H1 (cell line): ENCODE data around the gene ANKUB1.

ENCODE experiments used
- CTCF ChIP-seq, 3 experiments: IDR thresholded peaks; 1 replicate in 2 of 3; 2 replicates in 1 of 3; pipeline versions ENCODE4 v1.5.1 to v1.6.1; 2011; ENCODE audit warnings: low read length in 3 of 3, mild to moderate bottlenecking in 3 of 3, inconsistent platforms in 2 of 3, low read depth in 1 of 3, moderate library complexity in 1 of 3; ENCODE audit not compliant: insufficient read depth in 1 of 3; ENCODE audit errors: control extremely low read depth in 1 of 3
- GABPA ChIP-seq: IDR thresholded peaks from 2 replicates; pipeline ENCODE4 v1.6.1; 2011; ENCODE audit warnings: mild to moderate bottlenecking, low read length, moderate library complexity, borderline replicate concordance; ENCODE audit not compliant: insufficient read depth
- KDM1A ChIP-seq: fragments of 200-600, 300-600 bp; sonication (generic); IDR thresholded peaks from 2 replicates; pipeline ENCODE4 v1.7.1; 2016; ENCODE audit warnings: mild to moderate bottlenecking, low read length, borderline replicate concordance
- POLR2A ChIP-seq, 2 experiments: IDR thresholded peaks; 1 replicate in 1 of 2; 2 replicates in 1 of 2; pipeline ENCODE4 v1.6.1; 2011; ENCODE audit warnings: low read depth in 2 of 2, low read length in 2 of 2, mild to moderate bottlenecking in 2 of 2; ENCODE audit errors: control extremely low read depth in 1 of 2
- TBP ChIP-seq: IDR thresholded peaks from 2 replicates; pipeline ENCODE4 v1.6.1; 2011; ENCODE audit warnings: low read depth, low read length, improper control_type of control experiment
- YY1 ChIP-seq: IDR thresholded peaks from 2 replicates; pipeline ENCODE4 v1.6.1; 2011; ENCODE audit warnings: low read depth, mild to moderate bottlenecking, low read length
- TF ChIP-seq, protein P1 (sequence below): IDR thresholded peaks from 2 replicates; pipeline ENCODE4 v1.6.1; 2011; ENCODE audit warnings: low read length, improper control_type of control experiment

DNA sequence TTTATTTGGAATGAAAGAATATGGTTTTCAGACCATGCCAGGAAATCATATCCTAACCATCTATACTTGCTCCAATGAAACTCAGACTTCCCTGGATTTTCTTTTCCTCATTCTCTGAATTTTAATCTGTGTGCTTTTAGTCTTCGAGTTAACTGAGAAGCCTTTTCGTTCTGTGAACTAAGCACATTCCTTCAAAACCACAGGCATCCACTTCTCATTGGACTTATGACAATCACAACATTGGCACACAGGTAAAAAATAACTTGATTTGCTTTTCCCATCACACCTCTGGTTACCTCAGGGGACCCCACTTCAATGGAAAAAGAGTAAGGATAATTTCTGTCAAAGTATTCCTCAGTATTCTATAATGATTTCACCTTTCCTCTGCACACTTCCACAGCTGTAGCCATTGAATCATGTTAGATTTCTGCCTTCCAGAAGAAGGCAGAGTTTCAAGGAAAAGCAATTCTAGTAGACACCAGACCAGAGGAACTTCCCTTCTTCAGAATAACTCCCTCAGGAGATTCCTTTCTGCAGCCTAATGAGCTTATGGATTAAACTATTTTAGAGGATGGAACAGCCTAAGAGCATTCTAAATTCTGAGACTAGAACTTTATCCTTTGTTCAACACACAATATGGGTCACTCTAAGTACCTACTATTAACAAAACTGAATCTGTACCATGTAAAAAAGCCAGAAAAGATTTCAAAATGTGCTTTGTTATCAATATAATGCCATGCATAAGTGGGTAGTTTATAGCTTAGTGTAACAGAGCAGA is 56.0 kb downstream of the ANKUB1 start:
- no peak for TF ChIP-seq CTCF (IDR thresholded peaks at IDR 0.05; ENCODE audit: control extremely low read depth in 1 of 3, insufficient read depth in 1 of 3, low read depth in 1 of 3, low read length in 3 of 3)
- TF ChIP-seq, protein P1, sequence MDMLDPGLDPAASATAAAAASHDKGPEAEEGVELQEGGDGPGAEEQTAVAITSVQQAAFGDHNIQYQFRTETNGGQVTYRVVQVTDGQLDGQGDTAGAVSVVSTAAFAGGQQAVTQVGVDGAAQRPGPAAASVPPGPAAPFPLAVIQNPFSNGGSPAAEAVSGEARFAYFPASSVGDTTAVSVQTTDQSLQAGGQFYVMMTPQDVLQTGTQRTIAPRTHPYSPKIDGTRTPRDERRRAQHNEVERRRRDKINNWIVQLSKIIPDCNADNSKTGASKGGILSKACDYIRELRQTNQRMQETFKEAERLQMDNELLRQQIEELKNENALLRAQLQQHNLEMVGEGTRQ = no peak
- no peak for TF ChIP-seq KDM1A
- no peak for TF ChIP-seq POLR2A (IDR thresholded peaks at IDR 0.05; ENCODE audit: control extremely low read depth in 1 of 2, low read depth in 2 of 2, low read length in 2 of 2)
- no peak for TF ChIP-seq GABPA
- no peak for TF ChIP-seq TBP
- no peak for TF ChIP-seq YY1
